Nephron progenitor cell (in vitro differentiated cells): ENCODE measurements around the gene GZMA.

Source experiments
- DNase-seq: peaks from one replicate; pipeline ENCODE4 v3.0.0; 2021
- H3K27ac Mint-ChIP-seq: 2 replicates; pipeline ENCODE4 v1.8.0; 2021; ENCODE audit warnings: mild to moderate bottlenecking, moderate library complexity, mixed read lengths
- H3K27me3 Mint-ChIP-seq: 2 replicates; pipeline ENCODE4 v1.8.0; 2021; ENCODE audit warnings: mild to moderate bottlenecking, low read depth, mixed read lengths; ENCODE audit not compliant: poor library complexity
- H3K36me3 Mint-ChIP-seq: 2 replicates; pipeline ENCODE4 v1.8.0; 2021; ENCODE audit warnings: low read depth, mixed read lengths
- H3K4me1 Mint-ChIP-seq: 2 replicates; pipeline ENCODE4 v1.8.0; 2021; ENCODE audit warnings: mixed read lengths
- H3K4me3 Mint-ChIP-seq: 2 replicates; pipeline ENCODE4 v1.8.0; 2021; ENCODE audit warnings: mild to moderate bottlenecking, moderate library complexity, mixed read lengths
- H3K9me3 Mint-ChIP-seq: 2 replicates; pipeline ENCODE4 v1.8.0; 2021; ENCODE audit warnings: mild to moderate bottlenecking, moderate library complexity, mixed read lengths
- CTCF ChIP-seq: fragments of 200-600 bp; sonication (generic); IDR thresholded peaks from 2 replicates; pipeline ENCODE4 v1.5.0; 2021; ENCODE audit warnings: antibody characterized with exemption

Gene GZMA

DNA sequence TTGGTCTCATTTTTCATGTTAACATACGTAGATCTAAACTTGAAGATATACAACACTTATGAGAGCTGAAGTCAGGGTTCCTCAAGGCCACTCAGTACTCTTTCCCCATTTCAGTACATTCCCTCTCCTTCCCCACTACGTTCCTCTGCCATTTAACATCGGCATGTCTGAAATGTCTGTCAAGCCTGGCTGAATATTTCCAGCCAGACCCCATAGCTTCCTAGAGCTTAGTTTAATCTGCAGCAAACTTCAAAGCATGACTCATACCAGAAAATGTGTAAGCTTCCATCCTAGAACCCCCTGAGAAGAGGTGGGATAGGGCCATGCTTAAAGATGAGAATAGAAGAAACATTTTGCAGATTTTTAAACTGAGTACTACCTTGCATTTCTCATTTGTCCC is 6.2 kb downstream of the GZMA start:
- H3K9me3 Mint-ChIP-seq = no peaks in the 10 kb centered on the region
- H3K27me3 Mint-ChIP-seq = no peaks in the 10 kb centered on the region
- DNase-seq = no peak
- H3K27ac Mint-ChIP-seq = no peak overlapping the region
- no peaks in the 10 kb centered on the region for H3K36me3 Mint-ChIP-seq
- H3K4me3 Mint-ChIP-seq = no peak overlapping the region
- TF ChIP-seq CTCF = no peak
- no peaks in the 10 kb centered on the region for H3K4me1 Mint-ChIP-seq

- Mint-ChIP-seq H3K27me3 (peaks cover 4% of the 10 kb centered on the region), H3K4me1 (no peaks in the 10 kb centered on the region), H3K36me3 (no peaks in the 10 kb centered on the region), H3K9me3 (no peaks in the 10 kb centered on the region), H3K27ac (no peak overlapping the region), H3K4me3 (no peak overlapping the region)
- DNase-seq = no peak
- TF ChIP-seq CTCF = no peak
Observed at GRCh38 chr5:55110217-55110616, 7.8 kb downstream of the GZMA start.

DNA sequence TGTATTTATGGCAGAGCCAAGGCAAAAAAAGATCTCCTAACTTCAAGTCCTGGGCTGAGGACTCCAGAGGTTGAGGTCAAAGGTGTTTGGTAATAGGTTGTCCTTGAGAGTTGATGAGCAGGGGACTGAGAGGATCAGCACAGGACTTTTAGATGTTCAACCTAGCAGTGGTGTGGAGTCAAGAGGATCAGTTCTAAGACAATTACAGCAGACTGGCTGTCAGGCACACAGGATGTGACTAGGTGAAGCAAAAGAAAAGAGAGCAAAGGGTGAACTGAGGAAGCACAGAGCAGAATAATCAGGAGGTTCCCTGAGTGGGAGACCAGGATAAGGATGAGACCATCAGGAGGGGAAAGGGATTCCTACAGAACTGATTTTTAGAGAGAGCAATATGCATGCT is 10.9 kb downstream of the GZMA start:
- TF ChIP-seq CTCF = no peak
- peaks cover 4% of the 10 kb centered on the region for H3K27me3 Mint-ChIP-seq
- no peaks in the 10 kb centered on the region for H3K9me3 Mint-ChIP-seq
- no peaks in the 10 kb centered on the region for H3K36me3 Mint-ChIP-seq
- H3K27ac Mint-ChIP-seq = no peak overlapping the region
- no peak overlapping the region for H3K4me3 Mint-ChIP-seq
- no peaks in the 10 kb centered on the region for H3K4me1 Mint-ChIP-seq
- no peak for DNase-seq

- Mint-ChIP-seq H3K27ac (no peak overlapping the region), H3K9me3 (no peaks in the 10 kb centered on the region), H3K4me1 (no peaks in the 10 kb centered on the region), H3K4me3 (no peak overlapping the region), H3K27me3 (peaks cover 4% of the 10 kb centered on the region), H3K36me3 (no peaks in the 10 kb centered on the region)
- no peak for TF ChIP-seq CTCF
- DNase-seq = no peak
Observed at GRCh38 chr5:55114061-55114460, 11.6 kb downstream of the GZMA start.

DNA sequence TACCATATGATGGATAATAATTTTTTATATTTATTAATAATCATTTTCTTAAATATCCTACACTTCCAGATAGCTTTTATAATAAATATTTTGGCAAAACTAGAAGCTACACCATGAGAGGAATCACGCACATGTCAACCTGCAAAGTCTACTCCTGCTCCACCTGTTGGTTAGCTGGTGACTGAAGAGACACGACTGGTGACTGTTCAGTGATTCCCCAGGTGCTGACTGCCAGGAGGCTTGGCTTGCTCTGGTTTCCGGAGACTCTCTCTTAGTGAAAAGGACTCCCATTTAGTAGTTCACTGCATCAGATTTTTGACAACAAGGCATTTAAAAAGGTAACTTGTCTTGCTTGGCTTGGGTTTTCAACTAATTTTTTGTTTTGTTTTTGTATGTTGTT is 20.9 kb downstream of the GZMA start:
- Mint-ChIP-seq H3K4me3 (no peak overlapping the region), H3K9me3 (no peaks in the 10 kb centered on the region), H3K27me3 (peaks cover 11% of the 10 kb centered on the region), H3K4me1 (no peaks in the 10 kb centered on the region), H3K27ac (no peak overlapping the region), H3K36me3 (no peaks in the 10 kb centered on the region)
- TF ChIP-seq CTCF = no peak
- no peak for DNase-seq

GRCh38 chr5:55134053-55134722 is 31.7 kb downstream of the GZMA start:
- H3K4me1 Mint-ChIP-seq = no peaks in the 10 kb centered on the region
- no peaks in the 10 kb centered on the region for H3K27me3 Mint-ChIP-seq
- no peak for TF ChIP-seq CTCF
- H3K9me3 Mint-ChIP-seq = peaks cover 26% of the 10 kb centered on the region
- no peak overlapping the region for H3K27ac Mint-ChIP-seq
- no peak overlapping the region for H3K4me3 Mint-ChIP-seq
- DNase-seq = no peak
- no peaks in the 10 kb centered on the region for H3K36me3 Mint-ChIP-seq
